ENCODE results near the gene MRTO4. TPM values are rescaled to one million over a fixed set of nuclear protein-coding genes. Genes with fewer than 3 reads are reported as not detected.
A peak's percentile ranks its signal among the peaks of the same experiment; 100 is the strongest.

The MRTO4 gene
- total and polyA plus RNA-seq, 9 of the 15 experiments (the other 6 are each of a cell fraction or from before 2014, with no cell fraction given), result 62.0 to 173 (median 146) TPM

GRCh38 chr1:19209990-19210771, 41.4 kb upstream of the MRTO4 start, which contains the start of gene UBR4 (continued):
- TF ChIP-seq E2F6 (IDR thresholded peaks at IDR 0.05; ENCODE audit: borderline replicate concordance in 1 of 2, extremely low read depth in 1 of 2, insufficient read depth in 1 of 2, insufficient read length in 1 of 2, low read depth in 1 of 2, low read length in 1 of 2, poor library complexity in 1 of 2, severe bottlenecking in 1 of 2) (peak; percentile 99), L3MBTL2 (IDR thresholded peaks at IDR 0.05) (peak; percentile 97), RFX5 (IDR thresholded peaks at IDR 0.05; ENCODE audit: low read depth, low read length) (no peak; the same call in 1 of the 2 replicates), CREB5 (CRISPR knock-in tag; IDR thresholded peaks at IDR 0.05) (no peak), ZFP36 (IDR thresholded peaks at IDR 0.05; ENCODE audit: low read depth, low read length, partially characterized antibody) (peak; percentile 96), MBD1 (CRISPR knock-in tag; IDR thresholded peaks at IDR 0.05) (no peak), ATF7 (IDR thresholded peaks at IDR 0.05) (peak; percentile 98), CLOCK (CRISPR knock-in tag; IDR thresholded peaks at IDR 0.05; ENCODE audit: borderline replicate concordance) (no peak; the same call in 1 of the 2 replicates), BRCA1 (IDR thresholded peaks at IDR 0.05) (no peak), BRCA1 (CRISPR knock-in tag; IDR thresholded peaks at IDR 0.05) (no peak), ZNF561 (CRISPR knock-in tag; conservative IDR thresholded peaks at IDR 0.05) (no peak), ZFPM2 (CRISPR knock-in tag; IDR thresholded peaks at IDR 0.05) (peak; percentile 84; the same call in 1 of the 2 replicates), DMBX1 (CRISPR knock-in tag; IDR thresholded peaks at IDR 0.05; ENCODE audit: borderline replicate concordance) (no peak), ZC3H4 (CRISPR knock-in tag; IDR thresholded peaks at IDR 0.05; ENCODE audit: borderline replicate concordance) (no peak), ETV6 (IDR thresholded peaks at IDR 0.05; ENCODE audit: borderline replicate concordance in 1 of 2, low read depth in 2 of 2, low read length in 1 of 2) (no peak), ETV6 (CRISPR knock-in tag; IDR thresholded peaks at IDR 0.05; ENCODE audit: borderline replicate concordance) (peak; percentile 90; the same call in 1 of the 2 replicates), EP300 (IDR thresholded peaks at IDR 0.05; ENCODE audit: low read length) (peak; percentile 64; the same call in 1 of the 2 replicates), PHTF2 (CRISPR knock-in tag; IDR thresholded peaks at IDR 0.05) (peak; percentile 60; the same call in 1 of the 2 replicates), YY1 (IDR thresholded peaks at IDR 0.05; ENCODE audit: borderline replicate concordance in 1 of 3, control insufficient read depth in 1 of 3, extremely low read depth in 1 of 3, insufficient read depth in 3 of 3, insufficient read length in 1 of 3, insufficient replicate concordance in 2 of 3, low read depth in 1 of 3, low read length in 2 of 3) (peak; percentile 76 to 95 (median 91))

All from K562 (cell line).